Sigmoid colon (tissue), 7 donors: ENCODE data around the gene ACOT13. TPM values are rescaled to one million over a fixed set of nuclear protein-coding genes. Genes with fewer than 3 reads are reported as not detected.
A peak's percentile ranks its signal among the peaks of the same experiment; 100 is the strongest.

ENCODE experiments used
- DNase-seq: peaks from one replicate; pipeline ENCODE4 v3.0.0-alpha.2; 2019
- H3K27ac ChIP-seq, 4 donors: fragments of 200-600 bp; sonication (generic); one replicate each; pipeline ENCODE4 v1.5.1; 2016 to 2019; ENCODE audit warnings: mild to moderate bottlenecking in 1 of 4
- H3K27me3 ChIP-seq, 3 donors: fragments of 200-600 bp; sonication (generic); one replicate each; pipeline ENCODE4 v1.5.1; 2019; ENCODE audit warnings: mild to moderate bottlenecking in 1 of 3
- H3K36me3 ChIP-seq, 4 donors: fragments of 200-600 bp; sonication (generic); one replicate each; pipeline ENCODE4 v1.5.1; 2016 to 2019
- H3K4me1 ChIP-seq, 4 donors: fragments of 200-600 bp; sonication (generic); one replicate each; pipeline ENCODE4 v1.5.1; 2017 to 2019
- H3K4me3 ChIP-seq, 4 donors: fragments of 200-600 bp; sonication (generic); one replicate each; pipeline ENCODE4 v1.5.1; 2017 to 2019; ENCODE audit warnings: mild to moderate bottlenecking in 2 of 4, moderate library complexity in 1 of 4
- H3K9me3 ChIP-seq, 4 donors: fragments of 200-600 bp in 3 of 4; sonication (generic) in 3 of 4; one replicate each; pipeline versions ENCODE4 v1.5.1 to v1.6.1; 2013 to 2019
- CTCF ChIP-seq, 4 experiments: fragments of 450-650 bp in 3 of 4; fragments of 200-600 bp in 1 of 4; IDR thresholded peaks; one replicate each; pipeline ENCODE4 v1.5.1; 2016 to 2019; ENCODE audit warnings: antibody characterized with exemption in 4 of 4, mild to moderate bottlenecking in 3 of 4, moderate library complexity in 2 of 4
- EP300 ChIP-seq, 4 donors: sonication (generic); formaldehyde crosslinking; IDR thresholded peaks; one replicate each; pipeline ENCODE4 v1.6.1; 2017; ENCODE audit warnings: antibody characterized with exemption in 4 of 4
- POLR2A ChIP-seq, 2 donors: fragments of 450-650 bp; IDR thresholded peaks; one replicate each; pipeline ENCODE4 v1.6.1; 2016; ENCODE audit warnings: antibody characterized with exemption in 2 of 2, mild to moderate bottlenecking in 2 of 2, moderate library complexity in 2 of 2
- POLR2AphosphoS5 ChIP-seq, 4 donors: sonication (generic); formaldehyde crosslinking; IDR thresholded peaks; one replicate each; pipeline ENCODE4 v1.6.1; 2017; ENCODE audit warnings: antibody characterized with exemption in 4 of 4
- WGBS, 2 donors: extraction: QIAGEN DNeasy Blood & Tissue Kit; methylation state at CpG; one replicate each; pipeline ENCODE4 v1.1.7; 2013; 5-methylcytosine and 5-hydroxymethylcytosine counted together
- intact Hi-C: fragments of 100-400 bp; cut with DNase I; formaldehyde crosslinking; loops from one replicate; pipeline ENCODE4 v1.15.1; 2023
- polyA plus RNA-seq, 3 donors: library from polyadenylated mRNA; stranded (reverse); fragments of 200-250 nt; gene quantifications; one replicate each; pipeline ENCODE4 v1.2.3, GENCODE V29; 2013
- total RNA-seq, 4 donors: library from RNA; depleted of rRNA; stranded (reverse); fragments of >200 nt; gene quantifications; one replicate each; pipeline ENCODE4 v1.1.0, GENCODE V29; 2016
- donor health status: healthy with polysubstance abuse.
- donor health status: Bipolar disorder and iron deficiency.
- donor health status: healthy.

The ACOT13 gene
- total and polyA plus RNA-seq, 7 donors: 5.3 to 48.6 (median 11.8) TPM

GRCh38 chr6:24699521-24700359, 32.9 kb downstream of the ACOT13 start:
- no peak for DNase-seq
- H3K4me3 ChIP-seq: no peak overlapping the region
- 52 to 68% methylated on average over 3 of the region's 3 CpGs for WGBS, 2 donors
- TF ChIP-seq POLR2A (IDR thresholded peaks at IDR 0.05): no peak
- TF ChIP-seq POLR2AphosphoS5 (IDR thresholded peaks at IDR 0.05): no peak
- TF ChIP-seq CTCF (IDR thresholded peaks at IDR 0.05): no peak
- no peak for TF ChIP-seq EP300 (IDR thresholded peaks at IDR 0.05)
- H3K9me3 ChIP-seq: no peaks in the 10 kb centered on the region
- H3K27ac ChIP-seq: no peak overlapping the region
- intact Hi-C loops: no loop called here
- no peaks in the 10 kb centered on the region for H3K4me1 ChIP-seq
- H3K36me3 ChIP-seq: peaks cover 0 to 50% (median 15%) of the 10 kb centered on the region in 4 donors
- no peaks in the 10 kb centered on the region for H3K27me3 ChIP-seq

GRCh38 chr6:24702720-24703282, 35.9 kb downstream of the ACOT13 start:
- no peak for DNase-seq
- H3K4me1 ChIP-seq: no peaks in the 10 kb centered on the region
- H3K9me3 ChIP-seq: no peaks in the 10 kb centered on the region
- no peak overlapping the region for H3K4me3 ChIP-seq
- no peak for TF ChIP-seq EP300 (IDR thresholded peaks at IDR 0.05)
- intact Hi-C loops: no loop called here
- no peaks in the 10 kb centered on the region for H3K27me3 ChIP-seq
- WGBS, 2 donors: 42 to 76% methylated on average over 4 of the region's 4 CpGs
- H3K36me3 ChIP-seq: peaks cover 22 to 81% (median 44%) of the 10 kb centered on the region in 4 donors
- no peak overlapping the region for H3K27ac ChIP-seq

DNA sequence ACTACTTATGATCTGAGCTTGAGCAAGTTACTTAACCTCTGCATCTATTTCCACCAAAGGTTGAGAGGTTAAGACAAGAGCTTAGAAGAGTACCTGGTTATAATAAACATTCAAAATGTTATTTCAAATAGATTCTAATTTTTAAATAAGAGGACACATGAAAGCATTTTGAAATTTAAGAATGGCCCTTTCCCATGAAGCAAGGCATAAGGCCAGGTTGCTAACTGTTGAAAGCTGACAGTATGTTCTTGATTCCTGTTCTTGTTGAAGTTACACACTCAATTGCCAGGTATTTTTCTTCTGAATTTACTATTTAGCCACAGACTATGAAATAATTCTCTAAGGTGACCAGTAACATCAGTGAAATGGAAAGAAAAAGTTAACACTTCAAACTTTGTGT, 37.6 kb downstream of the ACOT13 start:
- H3K27me3 ChIP-seq: no peaks in the 10 kb centered on the region
- H3K36me3 ChIP-seq: peaks cover 32 to 91% (median 59%) of the 10 kb centered on the region in 4 donors
- H3K9me3 ChIP-seq: no peaks in the 10 kb centered on the region
- H3K4me3 ChIP-seq: no peak overlapping the region
- H3K4me1 ChIP-seq: no peaks in the 10 kb centered on the region
- TF ChIP-seq EP300 (IDR thresholded peaks at IDR 0.05) (no peak), POLR2AphosphoS5 (IDR thresholded peaks at IDR 0.05) (peak in 1 of 4 donors; percentile 10)
- intact Hi-C loops: no loop called here
- H3K27ac ChIP-seq: no peak overlapping the region
- no peak for DNase-seq

- TF ChIP-seq POLR2AphosphoS5 (IDR thresholded peaks at IDR 0.05): no peak
- no peak for TF ChIP-seq EP300 (IDR thresholded peaks at IDR 0.05)
- TF ChIP-seq CTCF (IDR thresholded peaks at IDR 0.05): no peak
- TF ChIP-seq POLR2A (IDR thresholded peaks at IDR 0.05): no peak
- Histone ChIP-seq H3K4me3 (no peak overlapping the region), H3K4me1 (peaks cover 0 to 29% (median 21%) of the 10 kb centered on the region in 4 donors), H3K36me3 (peaks cover 33 to 100% (median 72%) of the 10 kb centered on the region in 4 donors), H3K27ac (no peak overlapping the region), H3K9me3 (no peaks in the 10 kb centered on the region), H3K27me3 (no peaks in the 10 kb centered on the region)
- WGBS, 2 donors: 76 to 93% methylated on average over 3 of the region's 3 CpGs
- intact Hi-C loops: no loop called here
- no peak for DNase-seq
Measured at GRCh38 chr6:24708612-24709011, 41.7 kb downstream of the ACOT13 start.

DNA sequence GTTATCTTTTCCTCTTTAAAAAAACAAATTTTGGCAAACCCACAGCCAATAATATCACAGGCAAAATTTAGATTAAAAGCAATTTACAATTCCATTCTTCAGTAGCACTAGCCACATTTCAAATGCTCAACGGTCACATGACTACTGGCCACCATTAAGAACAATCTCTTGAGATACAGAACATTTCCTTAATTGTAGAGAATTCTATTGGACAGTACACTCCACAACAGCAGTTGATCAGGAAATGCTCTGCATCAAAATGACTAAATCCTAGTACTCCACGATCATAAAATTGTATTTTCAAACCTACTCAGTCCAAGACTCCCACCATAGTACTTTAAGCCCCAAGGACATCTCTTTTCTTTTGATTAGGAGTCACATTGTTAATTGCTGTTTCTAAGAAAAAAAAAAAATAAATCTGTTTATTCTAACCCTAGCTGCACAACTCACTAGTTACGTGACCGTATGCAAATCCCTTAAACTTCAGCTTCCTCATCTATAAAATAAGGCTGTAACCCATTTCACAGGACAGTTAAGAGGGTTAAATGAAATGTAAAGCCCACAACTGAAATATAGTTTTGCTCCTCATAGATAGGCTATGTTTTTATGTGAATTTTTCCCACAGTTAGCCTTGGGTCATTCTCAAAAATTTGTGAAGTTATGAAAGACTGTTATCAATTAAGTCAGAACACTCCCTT, 42.3 kb downstream of the ACOT13 start:
- no peak for TF ChIP-seq EP300 (IDR thresholded peaks at IDR 0.05)
- TF ChIP-seq POLR2AphosphoS5 (IDR thresholded peaks at IDR 0.05): no peak
- WGBS, 2 donors: 80 to 81% methylated on average over 4 of the region's 4 CpGs
- H3K9me3 ChIP-seq: no peaks in the 10 kb centered on the region
- no peak for DNase-seq
- H3K27me3 ChIP-seq: no peaks in the 10 kb centered on the region
- H3K27ac ChIP-seq: no peak overlapping the region
- intact Hi-C loops: no loop called here
- peaks cover 33 to 100% (median 72%) of the 10 kb centered on the region in 4 donors for H3K36me3 ChIP-seq
- H3K4me3 ChIP-seq: no peak overlapping the region
- peaks cover 0 to 35% (median 24%) of the 10 kb centered on the region in 4 donors for H3K4me1 ChIP-seq
